ENCODE data around the gene CACNG7.

The CACNG7 gene

DNA sequence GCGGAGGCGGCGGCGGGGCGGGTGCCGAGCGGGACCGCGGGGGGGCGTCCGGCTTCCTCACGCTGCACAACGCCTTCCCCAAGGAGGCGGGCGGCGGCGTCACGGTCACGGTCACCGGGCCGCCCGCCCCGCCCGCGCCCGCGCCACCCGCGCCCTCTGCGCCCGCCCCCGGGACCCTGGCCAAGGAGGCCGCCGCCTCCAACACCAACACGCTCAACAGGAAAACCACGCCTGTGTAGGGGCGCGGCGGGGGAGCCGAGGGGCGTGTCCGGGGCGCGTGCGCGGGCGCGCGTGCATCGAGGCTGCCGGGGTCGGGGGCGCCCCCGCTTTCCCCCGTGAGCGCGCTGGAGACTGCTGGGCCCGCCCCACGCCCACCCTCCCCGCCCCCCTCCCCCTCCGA, 73.5 kb downstream of the CACNG7 start:
- DNase-seq (ENCODE audit: low read depth): no peak

DNA sequence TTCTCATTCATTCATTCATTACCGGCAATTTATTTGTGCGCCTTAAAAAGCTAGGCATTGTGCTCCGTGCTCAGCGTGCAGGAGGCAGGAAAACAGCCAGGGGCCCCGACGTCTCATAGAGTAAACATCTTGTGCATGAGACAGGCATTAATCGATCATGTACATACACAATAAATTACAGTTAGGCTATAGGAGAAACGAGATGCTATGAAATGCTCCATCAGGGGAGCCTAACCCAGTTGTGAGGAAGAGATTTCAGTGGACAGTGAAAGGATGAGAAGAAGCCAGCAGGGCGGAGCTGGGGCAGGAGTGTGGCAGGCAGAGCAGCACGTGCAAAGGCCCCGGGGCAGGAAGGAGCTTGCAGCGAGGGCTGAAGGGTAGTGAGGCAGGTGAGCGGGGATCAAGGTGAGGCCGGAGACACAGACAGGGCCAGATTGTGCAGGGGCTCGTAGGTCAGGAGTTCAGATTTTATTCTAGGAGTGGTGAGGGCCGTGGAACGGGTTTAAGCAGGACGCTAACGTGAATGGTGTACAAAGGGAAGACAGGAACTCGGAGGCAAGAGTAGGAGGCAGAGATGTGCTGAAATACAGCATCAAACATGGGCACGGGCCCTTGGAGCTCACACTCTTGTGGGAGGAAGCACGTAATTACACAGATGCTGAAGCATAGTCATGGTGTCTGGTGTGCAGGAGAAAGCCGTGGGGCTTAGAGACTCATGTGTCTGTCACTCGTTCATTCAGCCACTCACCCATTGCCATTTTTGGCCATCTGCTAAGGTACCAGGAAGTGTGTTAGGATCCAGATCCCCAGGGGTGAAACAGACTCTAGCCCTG, 74.6 kb downstream of the CACNG7 start:
- no peak for DNase-seq (ENCODE audit: low read depth)

DNA sequence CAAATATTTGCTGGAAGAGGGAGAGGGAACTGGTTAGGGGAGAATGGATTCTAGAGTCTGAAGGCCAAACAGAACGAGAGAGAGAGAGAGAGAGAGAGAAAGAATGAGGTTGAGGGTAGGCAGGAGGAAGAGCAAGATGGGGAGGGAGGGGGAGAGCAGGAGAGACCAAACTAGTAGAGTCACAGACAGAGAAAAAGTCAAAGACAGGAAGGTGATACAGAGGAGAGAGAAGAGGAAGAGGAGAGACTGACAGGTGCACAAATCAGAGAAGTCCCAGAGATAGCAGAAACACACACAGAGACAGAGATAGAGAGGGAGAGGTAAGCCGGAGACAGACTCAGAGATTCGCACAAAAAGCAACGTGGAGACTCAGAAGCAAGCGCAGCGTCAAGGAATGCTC, 76.8 kb downstream of the CACNG7 start:
- DNase-seq (ENCODE audit: low read depth): no peak

DNA sequence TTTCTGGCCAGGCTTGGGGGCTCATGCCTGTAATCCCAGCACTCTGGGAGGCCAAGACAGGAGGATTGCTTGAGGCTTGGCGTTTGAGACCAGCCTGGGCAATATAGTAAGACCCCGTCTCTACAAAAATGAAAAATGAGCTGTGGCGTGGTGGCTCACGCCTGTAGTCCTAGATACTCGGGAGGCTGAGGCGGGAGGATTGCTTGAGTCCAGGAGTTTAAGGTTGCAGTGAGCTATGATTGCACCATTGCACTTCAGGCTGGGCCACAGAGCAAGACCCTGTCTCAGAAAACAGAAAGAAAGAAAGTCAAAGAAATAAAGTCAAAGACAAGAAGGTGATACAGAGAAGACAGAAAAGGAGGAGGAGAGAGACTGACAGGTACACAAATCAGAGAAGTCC, 79.9 kb downstream of the CACNG7 start:
- no peak for DNase-seq (ENCODE audit: low read depth)

DNA sequence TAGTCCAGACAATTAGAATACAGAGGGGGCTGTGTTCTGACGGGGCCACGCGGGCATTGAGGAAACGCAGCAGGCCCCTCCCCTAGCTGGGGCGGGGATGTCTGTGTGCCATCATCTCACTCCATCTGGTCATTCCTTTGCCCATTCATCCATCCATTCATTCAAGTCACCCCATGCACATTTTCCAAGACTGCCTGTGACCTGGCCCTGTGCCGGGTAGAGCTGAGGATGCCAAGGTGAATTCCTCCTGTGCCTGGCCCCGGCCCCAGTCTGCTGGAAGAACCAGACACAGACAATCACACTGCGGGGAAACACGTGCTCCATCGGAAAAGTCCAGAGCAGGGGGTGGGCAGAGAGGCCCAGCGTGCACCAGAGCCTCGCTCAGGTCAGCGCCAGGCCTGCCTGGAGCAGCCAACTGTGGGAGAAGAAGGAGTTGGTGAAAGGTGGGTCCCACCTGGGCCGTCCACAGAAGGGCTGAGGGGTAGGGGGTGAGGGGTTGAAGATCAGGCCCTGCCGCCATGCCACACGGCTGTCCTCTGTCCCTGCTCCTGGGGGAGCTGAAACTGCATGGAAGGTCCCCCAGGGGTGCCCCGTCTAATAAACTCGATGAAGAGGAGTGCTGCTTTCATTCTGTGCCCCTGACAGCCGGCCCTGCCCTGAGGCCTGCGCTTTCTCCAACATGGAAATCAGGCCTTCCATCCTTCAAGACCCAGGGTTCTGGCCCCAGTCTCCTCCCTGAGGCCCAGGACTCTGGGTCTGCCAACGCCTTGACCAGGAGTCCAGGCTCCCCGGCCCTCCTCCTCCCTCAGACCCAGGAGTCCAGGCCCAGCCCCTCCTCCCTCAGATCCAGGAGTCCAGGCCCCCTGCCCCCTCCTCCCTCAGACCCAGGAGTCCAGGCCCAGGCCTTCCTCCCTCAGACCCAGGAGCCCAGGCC, 80.8 kb downstream of the CACNG7 start:
- no peak for DNase-seq (ENCODE audit: low read depth)

DNA sequence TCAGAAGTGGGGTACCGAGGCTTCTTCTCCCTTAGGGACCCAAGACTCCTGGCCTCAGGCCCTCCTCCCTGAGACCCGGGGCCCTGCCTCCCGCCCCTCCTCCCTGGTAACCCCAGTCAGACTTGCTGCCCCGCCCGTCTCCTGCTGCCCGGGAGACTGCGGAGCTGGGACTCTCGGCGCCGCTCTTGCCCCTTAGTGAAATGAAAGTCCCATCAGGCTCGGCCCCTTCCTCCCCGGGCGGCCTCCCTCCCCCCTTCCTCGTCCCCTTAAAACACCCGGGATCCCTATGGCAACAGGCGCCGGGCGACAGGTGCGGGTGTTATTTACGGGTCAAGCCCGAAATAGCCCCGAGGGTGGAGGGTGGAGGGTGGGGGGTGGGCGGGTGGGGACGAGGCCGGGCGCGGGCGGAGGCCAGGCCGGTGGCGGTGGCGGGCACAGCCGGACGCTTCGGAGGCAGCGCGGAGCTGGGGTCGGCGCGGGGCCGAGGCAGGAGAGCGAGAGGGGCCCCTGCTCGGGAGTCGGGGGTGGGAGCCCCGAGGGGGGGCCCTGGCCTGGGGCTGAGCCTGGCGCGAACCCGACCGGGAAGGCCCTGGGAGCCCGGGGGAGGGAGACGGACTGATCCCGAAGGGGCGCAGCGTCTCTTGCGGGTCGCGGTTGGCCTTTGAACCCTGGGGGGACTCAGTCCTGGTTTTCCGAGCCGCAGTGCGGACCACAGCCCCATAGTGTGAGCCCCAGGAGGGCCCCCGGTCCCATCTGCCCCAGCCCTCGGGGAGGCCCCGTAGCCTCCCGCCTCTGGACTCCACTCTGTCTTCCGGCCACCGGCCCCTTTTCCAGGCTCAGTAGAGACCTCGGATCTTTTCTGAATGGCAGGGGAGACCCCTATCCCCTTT, 82.4 kb downstream of the CACNG7 start, which contains the start of gene CACNG6:
Gene CACNG6, plus strand, starts transcription at position 414 of the 890 bp plus-strand sequence. CDS start 1,241 bp downstream, outside the sequence.
- DNase-seq (ENCODE audit: low read depth): no peak

DNA sequence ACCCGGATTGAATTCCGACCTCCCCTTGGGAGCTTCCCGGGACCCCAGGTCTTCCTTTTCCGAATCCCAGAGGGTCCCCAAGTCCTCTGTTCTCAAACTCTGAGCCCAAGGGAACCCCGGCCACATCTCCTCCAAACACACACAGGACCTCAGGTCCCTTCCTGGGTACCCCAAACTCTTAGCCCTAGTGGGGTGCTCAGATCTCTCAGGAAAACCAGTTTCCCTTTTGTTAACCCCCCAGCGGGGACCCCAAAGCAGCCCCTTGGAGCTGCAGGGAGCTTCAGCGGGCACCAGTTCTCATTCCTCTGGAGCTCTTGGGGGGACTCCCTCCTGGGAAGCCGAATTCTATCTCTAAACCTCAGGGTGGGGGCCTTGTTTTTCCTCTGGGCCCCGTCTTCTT, 83.1 kb downstream of the CACNG7 start:
- no peak for DNase-seq (ENCODE audit: low read depth)

DNA sequence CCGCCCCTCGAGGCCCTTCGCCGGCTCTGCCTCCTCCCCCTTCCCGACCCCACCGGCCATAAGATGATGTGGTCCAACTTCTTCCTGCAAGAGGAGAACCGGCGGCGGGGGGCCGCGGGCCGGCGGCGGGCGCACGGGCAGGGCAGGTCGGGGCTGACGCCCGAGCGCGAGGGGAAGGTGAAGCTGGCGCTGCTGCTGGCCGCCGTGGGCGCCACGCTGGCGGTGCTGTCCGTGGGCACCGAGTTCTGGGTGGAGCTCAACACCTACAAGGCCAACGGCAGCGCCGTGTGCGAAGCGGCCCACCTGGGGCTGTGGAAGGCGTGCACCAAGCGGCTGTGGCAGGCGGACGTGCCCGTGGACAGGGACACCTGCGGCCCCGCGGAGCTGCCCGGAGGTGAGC, 83.7 kb downstream of the CACNG7 start:
- no peak for DNase-seq (ENCODE audit: low read depth)

DNA sequence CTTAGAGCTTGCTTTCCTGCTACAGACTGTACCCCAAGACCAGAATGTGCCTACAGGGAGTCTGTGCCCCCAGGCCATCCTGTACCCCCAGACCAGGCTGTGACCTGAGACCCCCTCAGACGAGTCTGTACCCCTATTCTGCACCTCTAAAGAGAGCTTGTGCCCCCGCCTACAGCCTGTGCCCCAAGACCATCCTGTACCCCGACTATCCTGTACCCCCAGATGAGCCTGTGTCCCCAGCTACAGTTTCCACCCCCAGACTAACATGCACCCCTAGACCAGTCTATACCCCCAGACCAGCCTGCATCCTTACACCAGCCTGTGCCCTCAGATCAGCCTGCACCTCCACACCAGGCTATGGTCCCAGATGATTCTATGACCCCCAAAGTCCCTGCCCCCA, 84.4 kb downstream of the CACNG7 start:
- no peak for DNase-seq (ENCODE audit: low read depth)
